ENCODE data around the gene SPX.

SPX gene

DNA sequence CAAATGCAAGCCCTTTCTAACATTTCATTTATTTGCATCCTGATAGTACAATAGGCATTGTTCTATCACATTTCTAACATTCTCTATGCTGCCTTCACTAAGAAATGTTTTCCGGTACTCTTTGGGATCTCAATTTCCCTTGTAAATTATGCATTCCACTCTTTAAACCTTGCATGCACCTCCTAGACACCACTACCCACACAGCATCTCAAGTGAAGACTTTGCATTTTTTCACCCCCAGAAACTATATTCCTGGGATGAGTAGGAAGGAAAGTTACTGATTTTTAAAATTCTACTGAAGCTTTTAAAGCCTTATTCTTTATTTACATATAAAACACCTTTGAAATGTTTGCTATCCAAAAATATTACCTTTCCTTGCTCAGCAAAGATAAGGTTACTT, 51.4 kb downstream of the SPX start:
- no peak for DNase-seq (ENCODE audit: low read depth, low spot score)

DNA sequence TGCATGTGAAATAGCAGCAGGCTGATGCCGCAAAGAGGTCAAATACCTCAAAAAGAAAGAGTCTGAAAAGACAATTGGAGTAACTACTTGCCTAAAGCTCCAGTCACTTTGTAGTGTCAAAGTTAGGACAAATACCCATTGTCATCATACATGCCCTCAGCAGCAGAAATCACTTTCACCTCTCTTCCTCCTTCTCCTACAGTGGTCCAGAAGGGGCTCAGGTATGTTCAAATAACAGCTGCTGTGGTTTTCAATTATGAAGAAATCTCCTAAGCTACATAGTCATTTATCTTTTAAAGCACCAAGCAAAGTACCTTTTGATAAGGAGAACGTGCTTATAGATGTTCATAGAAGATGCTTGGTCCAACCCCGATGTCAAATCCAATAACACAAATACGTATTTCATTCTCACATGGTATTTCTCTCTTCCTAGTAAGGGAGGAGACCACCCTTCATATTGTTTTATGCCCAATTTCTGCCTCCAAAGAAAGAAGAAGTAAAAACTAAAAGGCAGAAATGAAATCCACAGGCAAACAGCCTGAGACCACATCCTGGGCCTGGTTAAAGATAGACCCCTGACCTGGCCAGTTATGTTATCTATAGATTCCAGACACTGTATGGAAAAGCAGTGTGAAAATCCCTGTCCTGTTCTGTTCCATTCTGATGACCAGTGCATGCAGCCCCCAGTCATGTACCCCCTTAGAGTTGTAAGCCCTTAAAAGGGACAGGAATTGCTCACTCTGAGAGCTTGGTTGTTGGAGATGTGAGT, 54.8 kb downstream of the SPX start:
- no peak for DNase-seq (ENCODE audit: low read depth, low spot score)

Data from brain pericyte (primary cell).